NCI-H1930 (cell line): ENCODE data around the gene INPP5A.
"Not testable (repeated sequence)": the region's sequence is repeated elsewhere in the genome, so short reads cannot be mapped to it uniquely, and the experiment has no call there.

Experiments
- DNase-seq, 2 experiments: peaks; one replicate each; lab custom pipeline; 2025; lab: John Stamatoyannopoulos, UW

Gene INPP5A

DNA sequence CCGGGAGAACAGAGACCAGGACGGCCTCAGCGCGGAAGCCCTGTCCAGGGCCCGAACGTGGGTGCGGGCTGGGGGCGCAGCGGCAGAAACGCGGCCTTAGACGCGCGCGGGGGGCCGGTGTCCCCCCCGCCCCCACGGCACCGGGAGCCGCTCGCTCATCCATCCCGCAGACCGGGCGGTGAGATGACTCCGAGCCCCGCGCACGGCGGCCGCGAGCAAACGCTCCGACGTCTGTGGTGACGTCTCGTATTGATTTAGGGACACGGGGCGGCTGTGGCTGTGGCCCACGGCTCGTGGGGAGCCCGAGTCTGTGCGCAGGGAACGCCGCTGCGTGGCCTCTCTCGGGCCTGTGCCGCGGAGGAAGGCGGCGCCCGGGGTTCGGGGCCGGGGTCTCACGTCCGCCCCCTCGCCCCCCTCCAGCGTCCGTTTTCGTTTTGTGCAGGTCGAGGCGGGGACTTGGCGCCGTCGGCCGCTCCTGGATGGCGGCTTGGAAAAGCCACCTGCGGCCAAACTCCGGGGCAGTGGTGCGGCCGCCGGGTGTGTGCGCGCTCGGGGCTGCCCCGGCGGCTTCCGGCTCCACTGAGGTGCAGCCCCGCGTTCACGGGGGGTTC lies 249.4 kb downstream of the INPP5A start:
- no peak for DNase-seq

GRCh38 chr10:132787495-132788179 lies 250.1 kb downstream of the INPP5A start:
- DNase-seq, result no peak

DNA sequence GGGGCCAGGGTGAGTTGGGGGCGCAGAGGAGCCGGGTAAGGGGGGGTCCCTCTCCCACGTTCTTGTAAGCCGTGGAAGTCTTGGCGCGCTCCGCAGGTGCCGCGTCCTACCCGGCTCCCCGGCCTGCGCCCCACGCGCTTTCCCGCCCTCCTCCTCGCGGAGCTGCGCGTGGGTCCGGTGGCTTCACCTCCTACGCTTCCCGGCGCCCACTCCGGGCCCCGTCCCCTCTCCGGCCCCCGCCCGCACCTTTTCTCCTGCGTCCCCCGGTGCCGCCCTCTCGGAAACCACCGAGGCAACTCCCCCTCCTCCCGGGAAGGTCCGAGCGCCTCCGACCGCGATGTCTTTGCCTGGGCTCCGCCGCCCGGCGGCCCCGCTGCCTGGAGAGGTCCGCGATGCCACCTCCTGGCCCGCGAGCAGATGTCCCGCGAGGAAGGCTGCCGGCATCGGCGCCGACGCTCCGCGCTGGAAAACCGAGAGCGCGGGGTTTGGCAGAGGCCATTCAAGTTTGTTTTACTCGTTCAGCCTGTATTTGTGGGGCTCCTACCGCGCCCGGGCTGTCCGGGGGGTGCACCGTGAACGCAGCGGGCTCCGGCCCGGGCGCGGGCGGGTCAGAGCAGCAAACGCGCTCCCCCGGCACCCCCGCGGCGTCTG lies 250.7 kb downstream of the INPP5A start:
- DNase-seq, result no peak

DNA sequence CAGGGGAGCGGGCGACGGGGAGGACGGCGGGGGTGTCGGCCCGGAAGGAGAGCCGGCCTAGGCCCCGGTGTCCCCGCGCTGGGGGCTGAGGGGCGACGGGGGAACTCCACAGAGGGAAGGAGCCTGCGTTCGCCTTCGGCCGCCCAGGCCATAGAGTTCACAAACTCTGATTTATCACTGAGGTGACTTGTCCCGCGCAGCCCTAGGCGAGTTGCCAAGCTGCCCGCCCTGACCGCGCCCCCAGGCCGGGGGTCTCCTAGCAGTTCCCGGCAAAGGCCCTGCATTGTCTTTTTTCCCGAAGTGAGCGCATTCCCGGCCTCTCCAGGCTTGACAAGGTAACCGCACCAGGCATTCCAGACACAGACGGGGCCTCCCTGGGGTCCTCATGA lies 251.2 kb downstream of the INPP5A start:
- DNase-seq, result no peak

GRCh38 chr10:132789659-132790148 lies 252.1 kb downstream of the INPP5A start:
- DNase-seq, result no peak

GRCh38 chr10:132790470-132790869 lies 252.9 kb downstream of the INPP5A start:
- DNase-seq, result no peak

DNA sequence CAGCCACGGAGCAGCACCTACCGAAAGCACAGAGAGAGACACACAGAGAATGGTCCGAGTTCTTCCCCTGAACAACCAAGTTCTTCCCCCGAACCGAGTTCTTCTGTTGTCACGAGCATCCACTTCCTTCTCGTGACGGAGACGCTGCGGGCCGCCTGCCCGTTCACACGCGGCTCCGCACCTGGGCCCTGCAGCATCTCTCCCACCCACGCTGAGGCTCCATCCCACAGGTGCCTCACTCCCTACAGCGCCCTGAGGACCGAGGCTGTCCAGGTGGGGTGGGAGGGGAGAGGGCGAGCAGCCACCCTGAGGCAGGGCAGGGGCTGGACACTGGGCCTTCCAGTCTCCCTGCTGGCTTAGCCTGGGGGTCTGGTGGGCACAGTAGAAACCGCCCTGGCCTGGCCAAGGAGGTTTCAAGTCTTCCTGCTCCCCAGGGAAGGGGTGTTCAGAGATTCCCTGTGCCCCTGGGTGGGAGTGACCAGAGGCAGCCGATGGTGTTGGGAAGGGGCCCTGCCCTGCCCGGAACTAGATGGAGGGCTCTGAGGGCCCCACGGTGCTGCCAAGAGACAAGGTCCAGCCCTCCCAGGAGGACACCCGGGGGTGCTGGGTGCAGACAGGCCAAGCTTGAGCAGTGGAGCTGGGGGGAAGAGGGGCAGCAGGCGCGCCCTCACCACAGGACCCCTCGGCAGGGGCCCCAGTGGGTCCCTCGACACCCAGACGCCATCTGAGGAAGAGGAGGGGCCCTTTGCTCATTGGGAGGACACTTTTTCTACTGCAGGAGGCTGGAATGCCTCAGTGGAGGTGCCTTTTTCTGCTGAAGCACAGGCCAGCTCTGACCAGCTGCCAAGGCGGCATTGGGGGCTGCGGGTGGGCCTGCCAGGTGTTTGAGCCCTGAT lies 253.6 kb downstream of the INPP5A start:
- DNase-seq, result no peak

- DNase-seq, result not testable (repeated sequence)
Measured at GRCh38 chr10:132792099-132792498, 254.5 kb downstream of the INPP5A start.

DNA sequence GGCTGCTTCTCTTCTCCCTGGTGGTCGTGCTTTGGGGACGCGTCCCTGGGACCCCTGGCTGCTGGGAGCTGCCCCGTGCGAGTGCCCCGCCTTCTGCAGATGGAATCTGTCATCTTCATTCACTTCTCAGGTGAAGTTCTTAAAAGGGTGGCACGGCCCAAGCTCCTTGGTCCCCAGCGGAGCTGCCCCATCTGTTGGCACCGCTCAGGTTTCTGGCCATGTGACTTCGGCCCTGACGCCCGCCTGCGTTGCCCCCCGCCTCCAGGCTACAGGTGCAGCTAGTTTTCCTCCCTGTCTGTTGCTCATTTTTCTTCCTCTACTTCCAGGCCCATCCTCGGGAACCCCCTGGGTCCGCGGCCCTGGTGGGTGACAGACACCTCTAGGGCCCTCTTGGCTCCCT lies 255.2 kb downstream of the INPP5A start:
- DNase-seq, result no peak

DNA sequence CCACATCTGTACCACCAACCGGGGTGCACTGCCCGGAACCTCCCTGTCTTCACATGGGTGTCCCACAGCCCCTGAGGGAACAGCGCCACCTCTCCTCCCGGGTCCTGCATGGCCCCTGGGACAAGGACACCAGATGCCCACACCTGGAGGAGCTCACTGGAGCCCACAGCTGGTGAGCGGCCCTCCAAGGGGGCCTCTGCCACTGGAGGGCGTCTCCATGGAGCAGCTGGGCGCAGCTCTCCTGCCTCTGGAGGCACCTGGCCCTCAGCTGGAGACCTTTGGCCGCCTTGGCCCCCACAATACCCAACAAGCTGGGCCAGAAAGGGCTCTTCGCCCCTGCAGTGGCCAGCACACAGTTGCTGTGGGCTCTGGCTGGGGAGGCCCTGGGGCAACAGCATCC lies 255.6 kb downstream of the INPP5A start:
- DNase-seq, result no peak

GRCh38 chr10:132793871-132794849 lies 256.6 kb downstream of the INPP5A start:
- DNase-seq, result no peak

DNA sequence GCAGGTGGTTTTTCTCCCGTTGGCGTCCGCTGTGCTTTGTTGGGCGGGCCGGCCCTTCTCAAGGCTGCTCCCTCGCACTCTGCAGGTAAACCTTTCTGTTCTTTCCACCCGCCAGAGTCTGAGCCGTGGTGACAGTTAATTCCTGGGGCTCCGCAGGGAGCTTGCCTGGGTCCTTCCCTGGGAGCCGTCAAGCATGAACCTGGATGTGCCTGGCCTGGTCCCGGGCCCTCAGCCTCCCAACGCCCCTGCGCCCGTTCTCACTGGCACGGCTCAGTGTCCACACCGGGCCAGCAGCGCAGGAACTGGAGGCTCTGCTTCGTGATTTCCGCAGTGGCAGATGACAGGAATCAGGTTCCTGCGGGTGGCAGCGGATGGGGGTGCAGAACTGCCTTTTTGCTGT lies 259.3 kb downstream of the INPP5A start:
- DNase-seq, result no peak

GRCh38 chr10:132797986-132798385 lies 260.4 kb downstream of the INPP5A start:
- not testable (repeated sequence) for DNase-seq

- no peak for DNase-seq
Measured at GRCh38 chr10:132798403-132798802, 260.8 kb downstream of the INPP5A start.

- DNase-seq, result no peak
Measured at GRCh38 chr10:132798876-132799275, 261.3 kb downstream of the INPP5A start.

DNA sequence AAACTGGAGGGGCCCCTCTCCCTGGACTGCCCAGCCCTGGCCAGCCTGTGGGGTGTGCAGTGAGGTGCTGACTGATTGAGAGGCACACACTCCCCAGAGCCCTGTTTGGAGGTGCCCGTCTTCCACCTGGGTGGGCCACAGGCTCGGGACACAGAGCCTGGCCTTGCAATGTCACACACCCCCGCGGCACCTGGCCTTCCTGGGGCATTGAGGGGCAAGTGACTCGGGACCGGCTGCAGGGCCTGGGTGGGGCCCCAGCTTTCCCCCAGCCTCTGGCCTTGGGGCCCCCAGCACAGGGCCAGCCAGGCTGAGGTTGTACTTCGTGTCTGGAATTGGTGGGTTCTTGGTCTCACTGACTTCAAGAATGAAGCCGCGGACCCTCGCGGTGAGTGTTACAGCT lies 262.3 kb downstream of the INPP5A start:
- no peak for DNase-seq

DNA sequence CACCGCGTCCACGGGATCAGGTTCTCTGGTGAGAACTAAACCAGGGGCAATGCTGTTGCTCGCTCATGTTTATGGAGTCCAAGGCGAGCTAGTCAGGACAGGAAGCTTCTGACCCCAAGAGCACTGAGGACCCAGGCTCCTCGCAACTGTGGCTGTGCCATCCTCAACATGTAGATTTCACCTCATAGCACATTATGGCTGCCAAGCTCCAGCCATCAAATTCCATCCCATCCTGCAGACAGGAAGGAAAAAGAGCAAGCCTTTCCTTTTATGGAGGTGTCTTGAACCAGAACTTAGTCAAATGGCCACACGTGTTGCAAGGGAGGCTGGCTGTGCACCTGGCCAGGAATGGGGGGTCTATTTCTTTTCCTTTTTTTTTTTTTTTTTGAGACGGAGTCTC lies 264.5 kb downstream of the INPP5A start:
- no peak for DNase-seq

DNA sequence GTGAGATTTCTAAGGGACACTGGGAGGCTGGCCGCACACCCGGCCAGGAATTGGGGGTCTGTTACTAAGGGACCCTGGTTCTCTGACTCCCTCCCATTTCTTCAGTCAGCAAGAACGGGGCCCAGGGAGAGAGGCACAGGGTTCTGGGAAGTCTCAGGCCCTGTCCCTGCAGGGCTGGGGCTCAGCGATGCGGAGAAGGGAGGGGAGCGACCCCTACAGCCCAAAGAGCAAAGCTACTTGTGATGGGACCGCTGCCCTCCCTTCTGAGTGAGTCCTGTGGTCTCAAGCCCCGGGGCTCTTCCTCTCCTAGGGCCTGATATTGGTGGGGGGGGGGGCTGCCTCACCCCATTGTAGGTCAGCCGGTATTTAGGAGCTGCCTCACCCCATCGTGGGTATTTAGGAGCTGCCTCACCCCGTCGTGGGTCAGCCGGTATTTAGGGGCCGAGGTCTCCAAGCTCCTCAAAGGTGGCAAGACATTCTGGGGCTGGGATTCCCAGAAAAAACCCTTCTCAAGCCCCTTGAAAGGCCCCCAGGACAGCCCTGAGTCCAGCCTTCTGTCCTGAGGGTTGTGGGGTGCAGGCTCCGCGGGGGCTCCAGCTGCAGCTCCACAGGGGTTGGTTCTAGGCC lies 265.2 kb downstream of the INPP5A start:
- no peak for DNase-seq

GRCh38 chr10:132803416-132804210 lies 266.0 kb downstream of the INPP5A start:
- no peak for DNase-seq

DNA sequence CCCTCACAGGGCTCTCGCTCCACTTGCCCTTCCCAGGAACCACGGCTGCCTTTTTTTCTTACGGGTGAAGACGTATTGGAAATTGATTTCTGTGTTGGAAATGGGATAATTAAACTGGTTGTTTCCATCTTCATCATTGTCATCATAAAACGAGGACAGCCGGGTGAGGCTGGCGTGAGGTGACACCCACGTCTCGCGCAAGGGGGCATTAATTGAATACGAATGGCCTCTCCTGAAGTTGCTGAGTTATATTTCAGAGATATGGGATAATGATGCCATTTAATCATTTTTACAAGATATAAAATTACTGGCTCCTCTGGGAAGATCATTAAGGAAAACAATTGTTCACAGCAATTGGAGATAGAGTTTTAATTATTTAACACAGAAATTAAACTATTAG lies 266.7 kb downstream of the INPP5A start:
- DNase-seq, result no peak
